Liver (tissue), 3 donors: Measurements from ENCODE around the gene DUT.

ENCODE experiments used
- CTCF ChIP-seq: fragments of 150-350 bp; IDR thresholded peaks from 2 replicates; pipeline ENCODE4 v1.5.1; 2017; ENCODE audit warnings: improper control_type of control experiment, low read depth, low read length; ENCODE audit not compliant: missing input control
- EGR1 ChIP-seq, 2 donors: IDR thresholded peaks; 2 replicates each; pipeline ENCODE4 v1.6.1; 2016 to 2018; ENCODE audit warnings: antibody characterized with exemption in 2 of 2, low read depth in 2 of 2
- FOXA1 ChIP-seq: IDR thresholded peaks from 2 replicates; pipeline ENCODE4 v1.6.1; 2016; ENCODE audit warnings: antibody characterized with exemption
- FOXA2 ChIP-seq: IDR thresholded peaks from 2 replicates; pipeline ENCODE4 v1.6.1; 2016; ENCODE audit warnings: antibody characterized with exemption
- GABPA ChIP-seq, 2 donors: IDR thresholded peaks in 1 of 2; conservative IDR thresholded peaks in 1 of 2; 2 replicates each; pipeline ENCODE4 v1.6.1; 2016; ENCODE audit warnings: antibody characterized with exemption in 2 of 2, mild to moderate bottlenecking in 1 of 2, moderate library complexity in 1 of 2
- HNF4G ChIP-seq: IDR thresholded peaks from 2 replicates; pipeline ENCODE4 v1.6.1; 2016; ENCODE audit warnings: antibody characterized with exemption
- JUND ChIP-seq, 2 donors: IDR thresholded peaks; 2 replicates each; pipeline ENCODE4 v1.6.1; 2016; ENCODE audit warnings: antibody characterized with exemption in 2 of 2
- NR2F2 ChIP-seq: IDR thresholded peaks from 2 replicates; pipeline ENCODE4 v1.6.1; 2016; ENCODE audit warnings: antibody characterized with exemption
- RAD21 ChIP-seq, 2 donors: IDR thresholded peaks; 2 replicates each; pipeline ENCODE4 v1.6.1; 2016; ENCODE audit warnings: antibody characterized with exemption in 2 of 2, mild to moderate bottlenecking in 2 of 2
- REST ChIP-seq: IDR thresholded peaks from 2 replicates; pipeline ENCODE4 v1.6.1; 2016; ENCODE audit warnings: antibody characterized with exemption, mild to moderate bottlenecking
- RXRA ChIP-seq, 2 donors: IDR thresholded peaks; 2 replicates each; pipeline ENCODE4 v1.6.1; 2017 to 2018; ENCODE audit warnings: antibody characterized with exemption in 2 of 2, mild to moderate bottlenecking in 1 of 2
- SP1 ChIP-seq: IDR thresholded peaks from 2 replicates; pipeline ENCODE4 v1.6.1; 2018; ENCODE audit warnings: antibody characterized with exemption, mild to moderate bottlenecking
- TAF1 ChIP-seq: conservative IDR thresholded peaks from 2 replicates; pipeline ENCODE4 v1.6.1; 2016; ENCODE audit warnings: antibody characterized with exemption, mild to moderate bottlenecking
- YY1 ChIP-seq: IDR thresholded peaks from 2 replicates; pipeline ENCODE4 v1.6.1; 2016; ENCODE audit warnings: antibody characterized with exemption, mild to moderate bottlenecking
- donor health status: healthy.
- donor health status: healthy.

- TF ChIP-seq CTCF, result no peak
- no peak for TF ChIP-seq TAF1
- no peak for TF ChIP-seq REST
- no peak for TF ChIP-seq FOXA2
- TF ChIP-seq YY1, result no peak
- TF ChIP-seq FOXA1, result no peak
- TF ChIP-seq SP1, result no peak
- TF ChIP-seq JUND (IDR thresholded peaks at IDR 0.05), result no peak
- no peak for TF ChIP-seq RXRA (IDR thresholded peaks at IDR 0.05)
- TF ChIP-seq NR2F2, result no peak
- no peak for TF ChIP-seq RAD21 (IDR thresholded peaks at IDR 0.05)
- no peak for TF ChIP-seq HNF4G
- no peak for TF ChIP-seq GABPA (IDR thresholded peaks at IDR 0.05 in 1 of 2, conservative IDR thresholded peaks at IDR 0.05 in 1 of 2)
- no peak for TF ChIP-seq EGR1 (IDR thresholded peaks at IDR 0.05; ENCODE audit: low read depth in 2 of 2)
Measured at GRCh38 chr15:48331796-48332641, 790 bp downstream of the DUT start.
